ENCODE results near the gene CCDC187.

DNA sequence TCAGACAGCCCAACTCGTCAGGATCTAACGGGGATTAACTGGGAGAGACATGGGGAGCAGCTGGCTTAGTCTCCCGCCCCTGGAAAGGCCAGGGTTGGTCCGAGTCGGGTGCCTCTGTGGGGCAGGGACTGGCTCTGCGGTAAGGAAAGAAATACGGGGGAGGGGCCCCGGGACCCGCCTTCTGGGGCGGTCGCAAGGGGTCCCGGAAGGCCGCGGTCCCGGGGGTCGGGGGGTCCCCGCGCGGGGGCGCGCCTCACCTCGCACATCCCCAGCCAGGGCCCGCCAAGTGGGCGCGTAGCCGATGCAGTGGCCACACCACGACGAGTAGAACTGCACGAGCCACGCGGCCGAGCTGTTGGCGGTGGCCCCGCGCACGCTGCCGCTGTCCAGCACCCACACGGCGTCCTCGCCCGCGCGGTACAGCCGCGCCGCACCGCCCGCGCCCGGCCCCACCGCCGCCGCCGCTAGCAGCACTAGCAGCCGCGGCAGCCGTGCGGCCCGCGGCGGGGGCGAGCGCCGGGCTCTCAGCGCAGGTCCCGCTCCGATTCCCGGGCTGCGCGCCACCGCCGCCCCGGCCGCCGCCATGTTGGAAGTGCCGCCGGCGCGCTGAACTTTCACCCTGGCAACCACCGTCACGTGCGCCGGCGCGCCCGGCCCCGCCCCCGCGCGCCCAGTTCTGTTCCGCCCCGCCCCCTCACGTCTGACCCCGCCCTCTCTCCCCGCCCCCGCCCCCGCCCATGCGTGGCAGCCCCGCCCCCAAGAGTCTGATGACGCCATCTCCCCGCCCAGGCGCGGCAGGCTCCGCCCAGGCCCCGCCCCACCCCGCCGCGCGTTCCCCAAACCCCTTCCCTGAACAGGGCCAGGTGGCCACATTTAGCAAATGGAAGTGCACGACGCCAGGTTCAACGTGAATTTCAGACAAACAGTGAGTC lies 58.4 kb downstream of the CCDC187 start, which contains the start of gene QSOX2:
- TF ChIP-seq POLR2A (IDR thresholded peaks at IDR 0.05; ENCODE audit: low read depth, low read length) (peak; percentile 65; the same call in 1 of the 2 replicates), POLR2AphosphoS5 (IDR thresholded peaks at IDR 0.05; ENCODE audit: low read depth, low read length) (no peak)

Measured in GM12892 (cell line).